ENCODE data around the gene TENM4. TPM values are rescaled to one million over a fixed set of nuclear protein-coding genes. Genes with fewer than 3 reads are reported as not detected.

TENM4 gene
- total RNA-seq, 2 experiments from 2014 or later: not detected

DNA sequence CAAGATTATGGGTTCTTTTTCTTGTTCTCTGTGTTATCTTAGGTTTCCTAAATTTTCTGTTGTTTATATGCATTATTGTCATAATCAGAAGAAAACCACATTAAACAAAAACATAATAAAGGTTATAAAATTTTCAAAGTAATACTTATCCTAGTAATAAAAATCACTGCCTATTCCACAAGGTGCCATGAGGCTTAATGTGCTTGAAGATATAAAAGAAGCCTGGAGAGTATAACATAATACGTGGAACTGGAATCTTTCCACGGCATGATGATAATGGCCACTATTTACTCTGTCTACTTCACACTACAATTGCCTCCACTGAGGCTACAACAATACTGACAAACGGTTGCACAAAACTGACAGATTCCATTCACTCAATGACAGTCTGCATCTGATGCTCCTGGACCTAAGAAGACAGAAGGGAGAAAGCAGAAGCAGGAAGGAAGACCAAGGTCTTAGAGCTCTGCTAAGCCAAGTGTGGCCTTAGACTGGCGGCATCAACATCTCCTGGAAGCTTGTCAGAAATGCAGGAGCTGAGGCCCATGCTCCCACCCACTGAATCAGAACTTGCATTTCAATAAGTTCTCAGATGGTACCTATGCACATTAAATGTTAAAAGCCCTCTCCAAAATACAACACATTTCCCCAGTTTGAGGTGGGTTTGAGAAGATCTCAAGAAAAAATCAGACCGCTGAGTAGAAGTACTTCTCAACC is 13.1 kb downstream of the TENM4 start:
- ChIA-PET POLR2A (no interaction called here), CTCF (no interaction called here)
- Mint-ChIP-seq H3K36me3 (ENCODE audit: low read depth) (no peaks in the 10 kb centered on the region), H3K4me1 (ENCODE audit: low read depth) (no peaks in the 10 kb centered on the region), H3K9me3 (ENCODE audit: insufficient read depth) (no peaks in the 10 kb centered on the region), H3K27me3 (ENCODE audit: low read depth) (no peaks in the 10 kb centered on the region), H3K4me3 (no peak overlapping the region), H3K27ac (no peak overlapping the region)
- ATAC-seq (no peak), DNase-seq (no peak)

DNA sequence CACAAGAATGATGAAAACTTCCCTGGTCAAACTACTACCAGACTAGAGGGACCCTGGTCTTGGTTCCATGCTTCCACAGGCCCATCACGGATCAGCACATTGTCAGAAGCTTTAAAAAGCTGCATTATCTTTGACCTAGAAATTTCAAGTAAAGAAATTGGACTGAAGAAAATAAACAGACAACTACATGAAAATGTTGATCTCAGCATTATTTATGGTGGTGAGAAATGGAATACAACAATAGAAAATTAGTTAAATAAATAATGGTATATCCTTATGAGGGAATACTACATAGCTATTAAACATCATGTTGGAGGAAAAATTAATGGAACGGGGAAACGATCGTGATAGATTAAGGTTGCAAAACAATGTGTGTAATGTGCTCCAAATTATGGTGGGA is 13.7 kb downstream of the TENM4 start:
- ChIA-PET POLR2A (no interaction called here), CTCF (no interaction called here)
- Mint-ChIP-seq H3K4me1 (ENCODE audit: low read depth) (no peaks in the 10 kb centered on the region), H3K36me3 (ENCODE audit: low read depth) (no peaks in the 10 kb centered on the region), H3K27ac (no peak overlapping the region), H3K9me3 (ENCODE audit: insufficient read depth) (no peaks in the 10 kb centered on the region), H3K4me3 (no peak overlapping the region), H3K27me3 (ENCODE audit: low read depth) (no peaks in the 10 kb centered on the region)
- DNase-seq: no peak
- no peak for ATAC-seq

DNA sequence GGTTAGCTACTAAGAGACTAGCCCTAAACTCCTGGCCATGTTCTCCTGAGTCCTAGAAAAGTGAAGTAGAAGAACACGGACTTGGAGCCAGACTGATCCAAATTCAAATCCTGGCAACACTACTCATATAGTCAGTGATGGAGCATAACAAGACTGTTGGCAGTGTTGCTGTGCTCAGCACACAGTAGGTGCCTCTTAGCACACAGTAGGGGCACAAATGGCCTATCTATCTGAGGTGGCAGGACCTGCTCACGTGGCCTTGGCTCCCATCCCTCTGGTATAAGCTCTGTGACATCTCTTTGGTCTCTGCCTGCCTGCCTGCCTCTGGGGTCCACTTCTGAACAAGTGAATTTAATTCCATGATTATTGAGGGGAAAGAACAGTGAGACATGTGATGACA is 15.4 kb downstream of the TENM4 start:
- DNase-seq: no peak
- CTCF ChIA-PET: no interaction called here
- Mint-ChIP-seq H3K36me3 (ENCODE audit: low read depth) (no peaks in the 10 kb centered on the region), H3K27me3 (ENCODE audit: low read depth) (no peaks in the 10 kb centered on the region), H3K27ac (no peak overlapping the region), H3K4me1 (ENCODE audit: low read depth) (no peaks in the 10 kb centered on the region), H3K4me3 (no peak overlapping the region), H3K9me3 (ENCODE audit: insufficient read depth) (no peaks in the 10 kb centered on the region)
- POLR2A ChIA-PET: no interaction called here
- no peak for ATAC-seq

DNA sequence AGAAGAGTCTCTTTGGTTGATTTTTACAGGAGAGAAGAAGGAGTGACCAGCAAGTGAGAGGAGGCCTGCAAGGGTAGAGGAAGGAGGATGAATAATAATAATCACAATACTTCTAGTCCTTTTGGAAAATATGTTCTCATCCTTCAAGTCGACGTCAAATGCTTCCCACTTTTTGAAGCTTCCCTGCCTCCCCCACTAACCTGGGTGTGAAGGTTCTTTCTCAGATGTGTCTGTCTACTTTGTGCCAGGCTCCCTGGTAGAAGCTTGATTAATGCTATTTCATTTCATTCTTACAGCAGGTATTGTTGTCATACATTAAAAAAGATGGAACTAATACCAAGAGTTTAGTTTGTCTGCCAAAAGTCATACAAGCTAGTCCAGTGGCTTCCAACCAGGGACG is 17.1 kb downstream of the TENM4 start:
- H3K9me3 Mint-ChIP-seq (ENCODE audit: insufficient read depth): no peaks in the 10 kb centered on the region
- ATAC-seq: no peak
- no peaks in the 10 kb centered on the region for H3K27me3 Mint-ChIP-seq (ENCODE audit: low read depth)
- POLR2A ChIA-PET: no interaction called here
- CTCF ChIA-PET: no interaction called here
- no peak for DNase-seq
- no peaks in the 10 kb centered on the region for H3K36me3 Mint-ChIP-seq (ENCODE audit: low read depth)
- H3K4me1 Mint-ChIP-seq (ENCODE audit: low read depth): no peaks in the 10 kb centered on the region
- H3K27ac Mint-ChIP-seq: no peak overlapping the region
- H3K4me3 Mint-ChIP-seq: no peak overlapping the region

DNA sequence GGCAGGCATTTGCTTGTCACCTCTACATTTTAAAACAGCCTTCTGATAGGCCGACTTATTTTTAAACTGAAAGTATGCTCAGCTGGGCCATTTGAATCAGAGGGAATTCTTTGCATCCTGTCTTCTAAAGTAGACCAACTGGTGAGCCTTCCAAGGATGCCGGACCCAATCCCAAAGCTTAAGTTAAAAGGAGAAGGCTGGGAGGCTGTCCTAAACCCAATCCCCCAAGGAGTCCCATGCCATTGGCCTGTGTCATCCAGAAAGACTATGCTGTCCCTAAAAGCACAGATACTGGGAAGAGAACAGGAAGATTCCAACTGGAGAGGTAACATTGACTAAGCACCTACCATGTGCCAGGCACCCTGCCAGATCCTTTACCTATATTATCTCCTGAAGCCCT is 18.0 kb downstream of the TENM4 start:
- H3K27me3 Mint-ChIP-seq (ENCODE audit: low read depth): no peaks in the 10 kb centered on the region
- CTCF ChIA-PET: no interaction called here
- POLR2A ChIA-PET: interaction anchor here (0.6 kb wide), 1 partner anchor 539 kb away, joined by 3 read pairs; no protein-coding TSS in a partner anchor

DNA sequence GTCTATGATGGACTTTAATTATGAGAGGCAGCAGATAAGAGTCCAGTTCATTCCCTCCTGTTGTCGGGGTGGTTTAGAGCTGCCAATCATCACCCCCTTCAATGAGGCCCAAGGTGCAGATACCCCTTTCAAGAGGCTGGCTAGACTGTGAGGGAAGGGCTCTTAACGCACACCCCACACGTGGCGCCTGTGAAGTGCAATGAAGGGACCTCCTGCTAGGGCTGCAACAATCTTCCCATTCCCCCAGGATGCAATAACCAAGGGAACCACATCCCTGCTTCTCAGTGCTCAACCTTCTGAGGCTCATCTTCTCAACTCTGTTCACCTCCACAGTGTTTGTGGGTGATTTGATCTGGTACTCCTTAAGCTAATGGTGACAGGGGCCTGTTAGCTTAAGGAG is 19.0 kb downstream of the TENM4 start:
- DNase-seq: no peak
- ChIA-PET POLR2A (no interaction called here), CTCF (no interaction called here)
- Mint-ChIP-seq H3K4me3 (no peak overlapping the region), H3K36me3 (ENCODE audit: low read depth) (no peaks in the 10 kb centered on the region), H3K9me3 (ENCODE audit: insufficient read depth) (no peaks in the 10 kb centered on the region), H3K27me3 (ENCODE audit: low read depth) (no peaks in the 10 kb centered on the region), H3K27ac (no peak overlapping the region), H3K4me1 (ENCODE audit: low read depth) (no peaks in the 10 kb centered on the region)
- ATAC-seq: no peak

More for the DNA sequence above, 18.0 kb downstream of the TENM4 start:
- Mint-ChIP-seq H3K27ac (no peak overlapping the region), H3K36me3 (ENCODE audit: low read depth) (no peaks in the 10 kb centered on the region), H3K4me3 (no peak overlapping the region), H3K4me1 (ENCODE audit: low read depth) (no peaks in the 10 kb centered on the region), H3K9me3 (ENCODE audit: insufficient read depth) (no peaks in the 10 kb centered on the region)
- ATAC-seq (no peak), DNase-seq (no peak)

DNA sequence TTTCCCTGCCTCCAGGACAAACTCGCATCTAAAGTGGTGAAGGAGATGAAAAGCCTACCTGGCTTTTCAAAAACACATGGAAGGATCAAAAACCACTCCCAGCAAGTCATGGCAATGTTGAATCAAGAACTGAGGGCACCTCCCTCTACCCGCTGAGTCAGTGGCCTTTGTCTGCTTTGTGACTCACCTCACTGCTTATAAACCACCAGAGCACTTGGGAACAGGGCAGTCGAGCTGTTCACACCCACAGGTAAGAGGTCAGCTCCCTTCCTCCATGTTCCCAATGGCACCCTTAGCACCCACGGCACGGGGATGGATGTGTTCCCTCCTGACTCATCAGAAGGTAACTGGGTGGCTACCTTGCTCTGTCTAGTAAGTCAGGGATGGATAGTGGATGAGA is 21.7 kb downstream of the TENM4 start:
- Mint-ChIP-seq H3K27ac (no peak overlapping the region), H3K9me3 (ENCODE audit: insufficient read depth) (no peaks in the 10 kb centered on the region), H3K4me1 (ENCODE audit: low read depth) (no peaks in the 10 kb centered on the region), H3K27me3 (ENCODE audit: low read depth) (no peaks in the 10 kb centered on the region), H3K4me3 (no peak overlapping the region), H3K36me3 (ENCODE audit: low read depth) (no peaks in the 10 kb centered on the region)
- CTCF ChIA-PET: no interaction called here
- POLR2A ChIA-PET: no interaction called here
- ATAC-seq (no peak), DNase-seq (no peak)

DNA sequence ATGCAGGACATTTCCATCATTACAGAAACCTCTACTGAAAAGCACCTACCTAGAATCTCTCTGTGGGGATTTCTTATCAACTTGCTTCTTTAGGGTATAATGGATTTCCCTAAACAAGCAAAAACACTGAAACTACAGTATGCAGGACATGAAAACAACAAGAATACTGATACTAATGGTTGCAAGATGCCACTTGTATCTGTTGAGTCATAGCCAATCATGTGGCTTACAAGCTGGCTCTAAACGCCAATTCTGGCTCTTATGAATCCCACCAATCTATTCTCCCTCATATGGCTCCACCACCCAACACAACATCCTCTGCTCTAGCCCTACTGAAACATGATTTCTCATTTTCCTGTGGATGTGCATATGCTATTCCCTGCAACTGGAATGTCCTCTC is 22.6 kb downstream of the TENM4 start:
- ChIA-PET CTCF (no interaction called here), POLR2A (no interaction called here)

DNA sequence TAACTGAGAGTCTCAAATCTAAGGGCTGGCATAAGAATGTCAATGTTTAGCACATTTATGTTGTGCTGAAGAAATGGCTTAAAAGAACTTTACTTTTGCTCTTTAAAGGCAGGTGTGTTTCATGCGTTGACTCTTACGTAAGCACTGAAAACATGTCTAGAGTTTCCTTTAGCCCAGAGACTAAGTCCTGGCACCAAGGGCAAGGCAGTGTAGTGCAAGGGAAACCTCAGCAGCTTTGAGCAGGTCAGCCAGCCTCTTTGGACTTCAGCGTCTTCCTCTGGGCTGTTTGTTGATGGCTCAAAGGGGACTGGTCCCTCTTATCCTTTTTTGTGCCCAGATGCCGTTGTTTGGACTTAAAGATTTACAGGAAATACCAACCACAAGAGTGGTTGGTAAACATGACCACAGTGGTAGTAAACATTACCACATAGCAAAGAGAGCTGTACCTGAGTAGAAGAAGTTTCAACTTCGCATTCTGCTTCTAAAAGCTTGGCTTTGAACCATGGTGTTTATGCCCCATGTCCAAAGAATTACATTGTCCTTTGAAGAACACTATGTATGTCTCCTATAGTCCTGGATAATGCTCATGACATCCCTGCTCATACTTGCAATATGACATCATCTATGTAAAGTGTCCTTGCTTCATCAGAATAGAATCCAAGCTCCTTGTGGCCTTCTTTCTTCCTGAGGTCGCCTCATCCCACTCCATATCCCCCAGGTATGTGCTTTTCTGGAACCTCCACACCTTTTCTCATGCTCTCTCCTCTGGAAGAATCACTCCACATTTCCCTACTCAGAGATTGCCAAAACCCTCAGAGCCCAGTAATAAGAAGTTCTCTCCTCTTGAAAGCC is 23.5 kb downstream of the TENM4 start:
- ATAC-seq (no peak), DNase-seq (no peak)
- ChIA-PET CTCF (no interaction called here), POLR2A (no interaction called here)
- H3K36me3 Mint-ChIP-seq (ENCODE audit: low read depth): no peaks in the 10 kb centered on the region
- H3K4me1 Mint-ChIP-seq (ENCODE audit: low read depth): no peaks in the 10 kb centered on the region
- H3K27me3 Mint-ChIP-seq (ENCODE audit: low read depth): no peaks in the 10 kb centered on the region
- no peaks in the 10 kb centered on the region for H3K9me3 Mint-ChIP-seq (ENCODE audit: insufficient read depth)
- H3K27ac Mint-ChIP-seq: no peak overlapping the region
- H3K4me3 Mint-ChIP-seq: no peak overlapping the region

More for the DNA sequence above, 22.6 kb downstream of the TENM4 start:
- H3K9me3 Mint-ChIP-seq (ENCODE audit: insufficient read depth): no peaks in the 10 kb centered on the region
- no peak overlapping the region for H3K27ac Mint-ChIP-seq
- no peak overlapping the region for H3K4me3 Mint-ChIP-seq
- DNase-seq: no peak
- H3K27me3 Mint-ChIP-seq (ENCODE audit: low read depth): no peaks in the 10 kb centered on the region
- no peak for ATAC-seq
- H3K4me1 Mint-ChIP-seq (ENCODE audit: low read depth): no peaks in the 10 kb centered on the region
- no peaks in the 10 kb centered on the region for H3K36me3 Mint-ChIP-seq (ENCODE audit: low read depth)

DNA sequence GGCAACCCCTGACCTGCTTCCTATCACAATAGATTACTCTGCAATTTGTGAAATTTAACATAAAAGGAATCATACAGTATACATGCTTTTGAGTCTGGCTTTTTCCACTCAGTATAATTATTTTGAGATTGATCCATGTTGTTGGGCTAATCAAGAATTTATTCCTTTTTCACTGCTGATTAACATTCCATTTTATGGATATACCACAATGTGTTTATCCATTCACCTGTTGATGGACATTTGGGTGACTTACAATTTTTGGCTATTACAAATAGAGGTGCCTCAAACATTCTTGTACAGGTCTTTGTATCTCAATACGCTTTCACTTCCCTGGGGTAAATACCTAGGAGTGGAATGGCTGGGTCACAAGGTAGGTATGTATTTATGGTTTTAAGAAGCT is 24.9 kb downstream of the TENM4 start:
- Mint-ChIP-seq H3K36me3 (ENCODE audit: low read depth) (no peaks in the 10 kb centered on the region), H3K4me3 (no peak overlapping the region), H3K9me3 (ENCODE audit: insufficient read depth) (no peaks in the 10 kb centered on the region), H3K4me1 (ENCODE audit: low read depth) (no peaks in the 10 kb centered on the region), H3K27ac (no peak overlapping the region), H3K27me3 (ENCODE audit: low read depth) (no peaks in the 10 kb centered on the region)
- CTCF ChIA-PET: no interaction called here
- DNase-seq (no peak), ATAC-seq (no peak)
- POLR2A ChIA-PET: no interaction called here

DNA sequence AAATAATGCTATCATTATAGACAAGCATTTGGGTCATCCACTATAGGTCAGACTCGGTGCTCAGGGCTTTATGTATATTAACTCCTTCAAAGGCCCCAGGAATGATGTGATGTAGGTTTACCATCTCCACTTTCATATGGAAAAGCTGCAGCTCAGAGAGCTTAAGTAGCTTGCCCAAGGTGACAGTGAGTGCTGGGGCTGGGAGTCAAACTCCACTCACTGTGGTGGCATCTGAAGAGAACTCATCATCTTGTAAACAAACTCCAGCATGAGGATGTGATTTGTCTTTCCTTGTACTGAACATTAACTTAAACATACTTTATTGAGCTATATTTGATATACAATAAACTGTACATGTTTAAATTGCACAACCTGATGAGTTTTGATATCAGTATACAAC is 25.4 kb downstream of the TENM4 start:
- POLR2A ChIA-PET: no interaction called here
- Mint-ChIP-seq H3K4me1 (ENCODE audit: low read depth) (no peaks in the 10 kb centered on the region), H3K27ac (no peak overlapping the region), H3K4me3 (no peak overlapping the region), H3K9me3 (ENCODE audit: insufficient read depth) (no peaks in the 10 kb centered on the region), H3K36me3 (ENCODE audit: low read depth) (no peaks in the 10 kb centered on the region), H3K27me3 (ENCODE audit: low read depth) (no peaks in the 10 kb centered on the region)
- CTCF ChIA-PET: no interaction called here
- ATAC-seq (no peak), DNase-seq (no peak)

DNA sequence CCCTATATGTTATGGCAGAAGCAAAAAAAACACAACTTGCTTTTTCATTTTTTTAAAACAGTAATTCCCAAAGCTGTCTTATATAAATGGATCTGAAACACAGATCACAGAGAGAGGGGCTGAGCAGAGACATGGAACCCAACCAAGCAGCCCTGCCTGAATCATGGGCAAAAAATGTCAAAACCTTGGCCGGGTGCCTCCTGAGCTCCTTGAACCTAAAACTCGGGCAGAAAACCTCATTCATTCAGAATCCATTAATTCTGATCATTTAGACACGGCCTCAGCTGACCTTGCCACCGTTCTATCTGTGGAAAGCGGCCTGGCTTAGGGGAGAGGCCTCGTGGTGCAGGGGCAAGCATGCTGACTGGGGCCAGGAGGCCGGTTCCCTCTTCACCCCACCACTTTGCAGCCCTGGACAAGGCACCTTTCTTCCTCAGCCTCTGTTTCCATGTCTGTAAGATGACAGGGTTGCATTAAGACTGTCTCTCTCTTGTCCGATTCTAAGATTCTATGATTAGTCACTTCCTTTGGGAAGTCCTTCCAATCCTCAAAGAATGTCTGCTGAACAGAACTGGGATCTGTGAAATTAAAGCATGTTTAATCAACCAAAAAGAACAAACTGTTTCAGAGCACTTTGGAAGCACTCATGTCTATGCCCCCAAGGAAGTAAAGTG is 26.0 kb downstream of the TENM4 start:
- DNase-seq (no peak), ATAC-seq (no peak)
- POLR2A ChIA-PET: no interaction called here
- Mint-ChIP-seq H3K27me3 (ENCODE audit: low read depth) (no peaks in the 10 kb centered on the region), H3K4me3 (no peak overlapping the region), H3K27ac (no peak overlapping the region), H3K9me3 (ENCODE audit: insufficient read depth) (no peaks in the 10 kb centered on the region), H3K4me1 (ENCODE audit: low read depth) (no peaks in the 10 kb centered on the region), H3K36me3 (ENCODE audit: low read depth) (no peaks in the 10 kb centered on the region)
- CTCF ChIA-PET: no interaction called here

Data from activated CD8-positive, alpha-beta T cell treated with anti-CD3 and anti-CD28 coated beads, Interleukin-2, amount 10 ng/mL, durations not matched to agents 7 days and 5 days (primary cell).